Measurements from ENCODE around the gene OR2G3. TPM values are rescaled to one million over a fixed set of nuclear protein-coding genes. Genes with fewer than 3 reads are reported as not detected.

The OR2G3 gene
- total RNA-seq, 1 experiment from 2014 or later = not detected

Small RNA genes within 50 kb of the gene (small RNA-seq; reads per million reads assigned to genes)
- gene RF00026 = not detected

Other genes starting within 250 kb of the OR2G3 start
- 10.3 TPM in 2 replicates for gene NLRP3, start 189.4 kb upstream of the OR2G3 start, total RNA-seq (2014; rRNA removed; shearing (Covaris generic))
- not detected in 2 replicates for gene OR2B11, start 147.5 kb upstream of the OR2G3 start, total RNA-seq (2014; rRNA removed; shearing (Covaris generic))
- gene OR2C3, start 69.1 kb upstream of the OR2G3 start, total RNA-seq (2014; rRNA removed; shearing (Covaris generic)) = not detected in 2 replicates
- not detected in 2 replicates for gene GCSAML, start 56.5 kb upstream of the OR2G3 start, total RNA-seq (2014; rRNA removed; shearing (Covaris generic))
- gene OR2G2, start 17.2 kb upstream of the OR2G3 start, total RNA-seq (2014; rRNA removed; shearing (Covaris generic)) = not detected in 2 replicates
- gene OR13G1, start 74.2 kb downstream of the OR2G3 start, total RNA-seq (2014; rRNA removed; shearing (Covaris generic)) = not detected in 2 replicates
- gene OR6F1, start 111.1 kb downstream of the OR2G3 start, total RNA-seq (2014; rRNA removed; shearing (Covaris generic)) = not detected in 2 replicates
- gene OR14K1, start 133.0 kb downstream of the OR2G3 start, total RNA-seq (2014; rRNA removed; shearing (Covaris generic)) = not detected in 2 replicates
- not detected in 2 replicates for gene OR14A2, start 142.6 kb downstream of the OR2G3 start, total RNA-seq (2014; rRNA removed; shearing (Covaris generic))
- gene OR1C1, start 155.0 kb downstream of the OR2G3 start, total RNA-seq (2014; rRNA removed; shearing (Covaris generic)) = not detected in 2 replicates
- not detected in 2 replicates for gene OR14A16, start 218.5 kb downstream of the OR2G3 start, total RNA-seq (2014; rRNA removed; shearing (Covaris generic))
- not detected in 2 replicates for gene OR11L1, start 236.3 kb downstream of the OR2G3 start, total RNA-seq (2014; rRNA removed; shearing (Covaris generic))